ENCODE results near the gene NXPH3. TPM values are rescaled to one million over a fixed set of nuclear protein-coding genes. Genes with fewer than 3 reads are reported as not detected.

The NXPH3 gene
- total RNA-seq, 1 experiment from 2014 or later, result 0.10 TPM

DNA sequence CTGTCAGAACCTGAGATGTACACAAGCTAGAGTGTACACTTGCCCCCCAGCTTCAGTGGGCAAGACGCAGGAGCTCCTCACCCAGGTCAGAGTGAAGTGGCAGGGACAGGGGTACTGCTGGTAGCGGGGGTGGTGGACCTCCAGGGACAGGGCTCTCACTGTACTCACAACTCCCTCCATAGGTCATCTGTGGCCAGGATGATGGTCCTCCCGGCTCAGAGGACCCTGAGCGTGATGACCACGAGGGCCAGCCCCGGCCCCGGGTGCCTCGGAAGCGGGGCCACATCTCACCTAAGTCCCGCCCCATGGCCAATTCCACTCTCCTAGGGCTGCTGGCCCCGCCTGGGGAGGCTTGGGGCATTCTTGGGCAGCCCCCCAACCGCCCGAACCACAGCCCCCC is 2.7 kb downstream of the NXPH3 start:
- ChIA-PET POLR2A (no interaction called here), CTCF (no interaction called here), RAD21 (ENCODE audit: low non-redundant PET in 1 of 2, low total read pairs in 2 of 2, uncharacterized antibody in 2 of 2, unreplicated experiment in 2 of 2) (no interaction called here)
- no peak overlapping the region for H3K27ac ChIP-seq (ENCODE audit: low read depth, low read length)
- peaks cover 0 to 18% of the 10 kb centered on the region in 2 experiments; a peak in 2 of 4 replicates for H3K4me1 ChIP-seq (ENCODE audit: control insufficient read depth in 1 of 2, insufficient read depth in 2 of 2, low read length in 2 of 2)
- intact Hi-C loops (cut with micrococcal nuclease), result no loop called here
- no peaks in the 10 kb centered on the region for H4K20me1 ChIP-seq (ENCODE audit: insufficient read depth)
- no peak overlapping the region for H3K4me3 ChIP-seq (replicated peaks in 1 of 2; ENCODE audit: low read depth in 1 of 2, low read length in 2 of 2)
- H3K9me2 ChIP-seq (ENCODE audit: insufficient read depth), result no peaks in the 10 kb centered on the region
- DNase-seq (ENCODE audit: low read depth, low spot score) (no peak), ATAC-seq (no peak)
- TF ChIP-seq TCF7L2 (IDR thresholded peaks at IDR 0.05; ENCODE audit: borderline replicate concordance, extremely low read depth, insufficient read depth, insufficient read length), result no peak
- no peak for TF ChIP-seq SP1 (IDR thresholded peaks at IDR 0.05; ENCODE audit: low read depth)
- no peak for TF ChIP-seq YY1 (IDR thresholded peaks at IDR 0.05; ENCODE audit: extremely low read depth, insufficient replicate concordance, low read depth, low read length)
- TF ChIP-seq JUND (IDR thresholded peaks at IDR 0.05), result no peak
- no peak for TF ChIP-seq FOSL1 (IDR thresholded peaks at IDR 0.05; ENCODE audit: low read depth)
- TF ChIP-seq RAD21 (IDR thresholded peaks at IDR 0.05; ENCODE audit: low read depth), result no peak
- no peak for TF ChIP-seq CEBPB (IDR thresholded peaks at IDR 0.05; ENCODE audit: low read depth)
- TF ChIP-seq, protein P1, sequence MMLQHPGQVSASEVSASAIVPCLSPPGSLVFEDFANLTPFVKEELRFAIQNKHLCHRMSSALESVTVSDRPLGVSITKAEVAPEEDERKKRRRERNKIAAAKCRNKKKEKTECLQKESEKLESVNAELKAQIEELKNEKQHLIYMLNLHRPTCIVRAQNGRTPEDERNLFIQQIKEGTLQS (IDR thresholded peaks at IDR 0.05), result no peak
- TF ChIP-seq CBX3 (IDR thresholded peaks at IDR 0.05; ENCODE audit: low read depth), result no peak
- no peak for TF ChIP-seq EZH2phosphoT487 (IDR thresholded peaks at IDR 0.05; ENCODE audit: borderline replicate concordance)
- TF ChIP-seq, protein P2, sequence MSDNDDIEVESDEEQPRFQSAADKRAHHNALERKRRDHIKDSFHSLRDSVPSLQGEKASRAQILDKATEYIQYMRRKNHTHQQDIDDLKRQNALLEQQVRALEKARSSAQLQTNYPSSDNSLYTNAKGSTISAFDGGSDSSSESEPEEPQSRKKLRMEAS (IDR thresholded peaks at IDR 0.05), result no peak
- no peak for TF ChIP-seq POLR2A (IDR thresholded peaks at IDR 0.05; ENCODE audit: borderline replicate concordance, extremely low read depth, insufficient read depth, insufficient read length)
- TF ChIP-seq SIN3A (IDR thresholded peaks at IDR 0.05; ENCODE audit: low read depth), result no peak
- TF ChIP-seq, protein P3, sequence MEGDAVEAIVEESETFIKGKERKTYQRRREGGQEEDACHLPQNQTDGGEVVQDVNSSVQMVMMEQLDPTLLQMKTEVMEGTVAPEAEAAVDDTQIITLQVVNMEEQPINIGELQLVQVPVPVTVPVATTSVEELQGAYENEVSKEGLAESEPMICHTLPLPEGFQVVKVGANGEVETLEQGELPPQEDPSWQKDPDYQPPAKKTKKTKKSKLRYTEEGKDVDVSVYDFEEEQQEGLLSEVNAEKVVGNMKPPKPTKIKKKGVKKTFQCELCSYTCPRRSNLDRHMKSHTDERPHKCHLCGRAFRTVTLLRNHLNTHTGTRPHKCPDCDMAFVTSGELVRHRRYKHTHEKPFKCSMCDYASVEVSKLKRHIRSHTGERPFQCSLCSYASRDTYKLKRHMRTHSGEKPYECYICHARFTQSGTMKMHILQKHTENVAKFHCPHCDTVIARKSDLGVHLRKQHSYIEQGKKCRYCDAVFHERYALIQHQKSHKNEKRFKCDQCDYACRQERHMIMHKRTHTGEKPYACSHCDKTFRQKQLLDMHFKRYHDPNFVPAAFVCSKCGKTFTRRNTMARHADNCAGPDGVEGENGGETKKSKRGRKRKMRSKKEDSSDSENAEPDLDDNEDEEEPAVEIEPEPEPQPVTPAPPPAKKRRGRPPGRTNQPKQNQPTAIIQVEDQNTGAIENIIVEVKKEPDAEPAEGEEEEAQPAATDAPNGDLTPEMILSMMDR (IDR thresholded peaks at IDR 0.05 in 2 of 3, conservative IDR thresholded peaks at IDR 0.05 in 1 of 3; ENCODE audit: borderline replicate concordance in 1 of 3, insufficient read depth in 1 of 3, low read depth in 2 of 3, low read length in 2 of 3), result no peak
- no peak for TF ChIP-seq ZFX (IDR thresholded peaks at IDR 0.05)
- TF ChIP-seq, protein P4, sequence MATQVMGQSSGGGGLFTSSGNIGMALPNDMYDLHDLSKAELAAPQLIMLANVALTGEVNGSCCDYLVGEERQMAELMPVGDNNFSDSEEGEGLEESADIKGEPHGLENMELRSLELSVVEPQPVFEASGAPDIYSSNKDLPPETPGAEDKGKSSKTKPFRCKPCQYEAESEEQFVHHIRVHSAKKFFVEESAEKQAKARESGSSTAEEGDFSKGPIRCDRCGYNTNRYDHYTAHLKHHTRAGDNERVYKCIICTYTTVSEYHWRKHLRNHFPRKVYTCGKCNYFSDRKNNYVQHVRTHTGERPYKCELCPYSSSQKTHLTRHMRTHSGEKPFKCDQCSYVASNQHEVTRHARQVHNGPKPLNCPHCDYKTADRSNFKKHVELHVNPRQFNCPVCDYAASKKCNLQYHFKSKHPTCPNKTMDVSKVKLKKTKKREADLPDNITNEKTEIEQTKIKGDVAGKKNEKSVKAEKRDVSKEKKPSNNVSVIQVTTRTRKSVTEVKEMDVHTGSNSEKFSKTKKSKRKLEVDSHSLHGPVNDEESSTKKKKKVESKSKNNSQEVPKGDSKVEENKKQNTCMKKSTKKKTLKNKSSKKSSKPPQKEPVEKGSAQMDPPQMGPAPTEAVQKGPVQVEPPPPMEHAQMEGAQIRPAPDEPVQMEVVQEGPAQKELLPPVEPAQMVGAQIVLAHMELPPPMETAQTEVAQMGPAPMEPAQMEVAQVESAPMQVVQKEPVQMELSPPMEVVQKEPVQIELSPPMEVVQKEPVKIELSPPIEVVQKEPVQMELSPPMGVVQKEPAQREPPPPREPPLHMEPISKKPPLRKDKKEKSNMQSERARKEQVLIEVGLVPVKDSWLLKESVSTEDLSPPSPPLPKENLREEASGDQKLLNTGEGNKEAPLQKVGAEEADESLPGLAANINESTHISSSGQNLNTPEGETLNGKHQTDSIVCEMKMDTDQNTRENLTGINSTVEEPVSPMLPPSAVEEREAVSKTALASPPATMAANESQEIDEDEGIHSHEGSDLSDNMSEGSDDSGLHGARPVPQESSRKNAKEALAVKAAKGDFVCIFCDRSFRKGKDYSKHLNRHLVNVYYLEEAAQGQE (IDR thresholded peaks at IDR 0.05; ENCODE audit: low read depth), result no peak
- no peak for TF ChIP-seq POLR2AphosphoS5 (IDR thresholded peaks at IDR 0.05; ENCODE audit: low read depth, low read length)
- TF ChIP-seq, protein P5, sequence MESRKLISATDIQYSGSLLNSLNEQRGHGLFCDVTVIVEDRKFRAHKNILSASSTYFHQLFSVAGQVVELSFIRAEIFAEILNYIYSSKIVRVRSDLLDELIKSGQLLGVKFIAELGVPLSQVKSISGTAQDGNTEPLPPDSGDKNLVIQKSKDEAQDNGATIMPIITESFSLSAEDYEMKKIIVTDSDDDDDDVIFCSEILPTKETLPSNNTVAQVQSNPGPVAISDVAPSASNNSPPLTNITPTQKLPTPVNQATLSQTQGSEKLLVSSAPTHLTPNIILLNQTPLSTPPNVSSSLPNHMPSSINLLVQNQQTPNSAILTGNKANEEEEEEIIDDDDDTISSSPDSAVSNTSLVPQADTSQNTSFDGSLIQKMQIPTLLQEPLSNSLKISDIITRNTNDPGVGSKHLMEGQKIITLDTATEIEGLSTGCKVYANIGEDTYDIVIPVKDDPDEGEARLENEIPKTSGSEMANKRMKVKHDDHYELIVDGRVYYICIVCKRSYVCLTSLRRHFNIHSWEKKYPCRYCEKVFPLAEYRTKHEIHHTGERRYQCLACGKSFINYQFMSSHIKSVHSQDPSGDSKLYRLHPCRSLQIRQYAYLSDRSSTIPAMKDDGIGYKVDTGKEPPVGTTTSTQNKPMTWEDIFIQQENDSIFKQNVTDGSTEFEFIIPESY (IDR thresholded peaks at IDR 0.05; ENCODE audit: extremely low read depth, insufficient replicate concordance, low read length), result no peak
- TF ChIP-seq ELF1 (IDR thresholded peaks at IDR 0.05; ENCODE audit: borderline replicate concordance, low read depth), result no peak
- BruUV-seq (replicated peaks), result no TSS peak
- H3K9ac ChIP-seq (ENCODE audit: low read length), result no peak overlapping the region
- H3K4me2 ChIP-seq (ENCODE audit: low read length), result no peak overlapping the region
- H2AFZ ChIP-seq (ENCODE audit: low read depth, low read length, poor library complexity, severe bottlenecking), result no peak overlapping the region
- no peaks in the 10 kb centered on the region for H3K79me2 ChIP-seq (ENCODE audit: insufficient read depth, low read length)
- peaks cover 5% of the 10 kb centered on the region; the same call in 1 of the 2 replicates for H3K27me3 ChIP-seq (ENCODE audit: insufficient read depth, low read length)
- no peaks in the 10 kb centered on the region for H3K36me3 ChIP-seq (ENCODE audit: control insufficient read depth in 1 of 2, insufficient read depth in 2 of 2, low read length in 2 of 2)
- H3K9me3 ChIP-seq (ENCODE audit: control insufficient read depth in 1 of 2, insufficient read depth in 1 of 2, low read depth in 1 of 2, low read length in 2 of 2), result no peaks in the 10 kb centered on the region

Data from HCT116 (cell line).